Parietal lobe (tissue), 1 donor: ENCODE measurements around the gene USE1. TPM values are rescaled to one million over a fixed set of nuclear protein-coding genes. Genes with fewer than 3 reads are reported as not detected.

Experiments
- total RNA-seq: library from RNA; depleted of rRNA; stranded (reverse); fragments of >200 nt; gene quantifications from one replicate; pipeline ENCODE4 v1.2.3, GENCODE V29; 2014

USE1 gene
- 19.4 TPM for total RNA-seq

GRCh38 chr19:17215127-17215971 is at the start of gene USE1:
Gene USE1, plus strand, starts transcription at chr19:17215357. Its CDS starts 49 bp downstream, at chr19:17215406.

DNA sequence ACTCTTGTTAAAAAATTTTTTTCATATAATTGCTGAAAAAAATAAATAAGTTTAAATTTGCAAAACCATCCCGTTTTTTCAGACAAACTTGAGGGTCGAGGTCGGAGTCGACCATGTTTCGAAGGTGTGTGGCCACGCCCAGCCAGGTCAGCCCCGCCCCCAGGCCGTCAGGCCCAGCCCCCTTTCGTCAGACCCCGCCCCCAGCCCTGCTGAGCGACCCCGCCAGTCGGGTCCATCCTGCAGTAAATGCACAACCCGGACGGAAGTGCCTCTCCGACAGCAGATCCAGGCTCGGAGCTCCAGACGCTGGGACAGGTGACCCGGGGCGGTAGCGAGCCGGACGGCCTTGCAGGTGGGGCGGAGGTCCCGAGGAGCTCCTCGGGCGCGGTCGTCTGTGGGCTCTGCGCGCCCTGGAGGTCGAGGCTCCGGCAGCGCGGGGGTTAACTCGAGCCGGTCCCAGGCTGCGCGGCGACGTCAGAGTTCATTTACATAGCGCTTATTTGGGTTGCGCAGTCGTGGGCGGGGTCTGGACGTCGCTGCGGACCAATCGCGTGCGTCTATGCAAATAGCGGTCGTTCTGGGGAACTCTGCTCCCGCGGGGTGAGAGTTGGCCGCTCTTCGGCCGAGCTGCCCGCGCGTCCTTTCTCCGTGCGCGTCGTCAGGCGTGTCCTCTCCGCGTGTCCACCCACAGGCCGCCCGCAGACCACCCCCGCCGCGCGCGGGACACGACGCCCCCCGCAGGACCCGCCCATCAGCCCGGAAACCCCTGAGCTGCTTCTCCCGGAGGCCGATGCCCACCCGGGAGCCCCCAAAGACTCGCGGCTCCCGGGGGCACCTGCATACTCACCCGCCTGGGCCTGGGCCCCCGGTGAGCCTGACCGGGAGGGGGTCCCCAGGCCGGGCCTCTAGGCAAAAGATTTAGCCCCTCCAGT is 11.1 kb downstream of the USE1 start, which contains the start of gene OCEL1:
Gene OCEL1 (plus strand): TSS at position 225 of the 932 bp plus-strand sequence. CDS start 22 bp downstream, at position 247.

GRCh38 chr19:17245535-17245984 is 30.4 kb downstream of the USE1 start, which contains the start of gene NR2F6:
Gene NR2F6, minus strand, starts transcription at chr19:17245919. Its CDS starts 699 bp downstream, at chr19:17245220.

GRCh38 chr19:17264641-17264979 is 49.5 kb downstream of the USE1 start, which contains the start of gene USHBP1:
Gene USHBP1, minus strand, starts transcription at chr19:17264745. Its CDS starts 446 bp downstream, at chr19:17264299.

GRCh38 chr19:17266975-17267788 is 52.0 kb downstream of the USE1 start, which contains the start of gene BABAM1:
Gene BABAM1, plus strand, starts transcription at chr19:17267443. Its CDS starts 1,364 bp downstream, at chr19:17268807.

Other genes with a start within 250 kb of the USE1 start
- 8.1 TPM for gene CPAMD8, start 188.5 kb upstream of the USE1 start, total RNA-seq
- gene HAUS8, start 139.9 kb upstream of the USE1 start, total RNA-seq, result 2.5 TPM
- gene MYO9B, start 139.6 kb upstream of the USE1 start, total RNA-seq, result 86.1 TPM
- 0.94 TPM for gene OCEL1, start 10.9 kb downstream of the USE1 start, total RNA-seq
- 7.8 TPM for gene NR2F6, start 30.6 kb downstream of the USE1 start, total RNA-seq
- gene USHBP1, start 49.4 kb downstream of the USE1 start, total RNA-seq, result 1.3 TPM
- 61.3 TPM for gene BABAM1, start 52.1 kb downstream of the USE1 start, total RNA-seq
- gene ANKLE1, start 66.5 kb downstream of the USE1 start, total RNA-seq, result 1.3 TPM
- 19.7 TPM for gene ABHD8, start 88.1 kb downstream of the USE1 start, total RNA-seq
- gene MRPL34, start 90.5 kb downstream of the USE1 start, total RNA-seq, result 8.1 TPM
- gene DDA1, start 94.2 kb downstream of the USE1 start, total RNA-seq, result 9.1 TPM
- gene ANO8, start 119.5 kb downstream of the USE1 start, total RNA-seq, result 53.8 TPM
- gene GTPBP3, start 122.2 kb downstream of the USE1 start, total RNA-seq, result 18.8 TPM
- 2.2 TPM for gene PLVAP, start 162.0 kb downstream of the USE1 start, total RNA-seq
- gene CCDC194, start 178.8 kb downstream of the USE1 start, total RNA-seq, result not detected
- gene BST2, start 190.3 kb downstream of the USE1 start, total RNA-seq, result 1.6 TPM
- gene MVB12A, start 204.7 kb downstream of the USE1 start, total RNA-seq, result 15.0 TPM
- gene TMEM221, start 233.3 kb downstream of the USE1 start, total RNA-seq, result 0.63 TPM
- not detected for gene NXNL1, start 245.6 kb downstream of the USE1 start, total RNA-seq